Suprapubic skin (tissue), 4 donors: ENCODE data around the gene RAMAC. TPM values are rescaled to one million over a fixed set of nuclear protein-coding genes. Genes with fewer than 3 reads are reported as not detected.
"Not testable (repeated sequence)": the region's sequence is repeated elsewhere in the genome, so short reads cannot be mapped to it uniquely, and the experiment has no call there.

ENCODE experiments used
- DNase-seq, 2 donors: peaks; one replicate each; pipeline ENCODE4 v3.0.0-alpha.2; 2019; ENCODE audit warnings: low spot score in 2 of 2
- H3K27ac ChIP-seq: fragments of 200-600 bp; sonication (generic); one replicate; pipeline ENCODE4 v1.5.1; 2019
- H3K27me3 ChIP-seq: fragments of 200-600 bp; sonication (generic); one replicate; pipeline ENCODE4 v1.5.1; 2019
- H3K36me3 ChIP-seq: fragments of 200-600 bp; sonication (generic); one replicate; pipeline ENCODE4 v1.5.1; 2019
- H3K4me1 ChIP-seq: fragments of 200-600 bp; sonication (generic); one replicate; pipeline ENCODE4 v1.5.1; 2019
- H3K4me3 ChIP-seq: fragments of 200-600 bp; sonication (generic); one replicate; pipeline ENCODE4 v1.5.1; 2019; ENCODE audit warnings: mild to moderate bottlenecking
- H3K9me3 ChIP-seq: fragments of 200-600 bp; sonication (generic); one replicate; pipeline ENCODE4 v1.5.1; 2019
- CTCF ChIP-seq, 2 donors: fragments of 200-600 bp in 1 of 2; fragments of 450-650 bp in 1 of 2; sonication (generic) in 1 of 2; IDR thresholded peaks; one replicate each; pipeline ENCODE4 v1.5.1; 2016 to 2019; ENCODE audit warnings: antibody characterized with exemption in 2 of 2, mild to moderate bottlenecking in 1 of 2, moderate library complexity in 1 of 2
- EP300 ChIP-seq: sonication (generic); formaldehyde crosslinking; IDR thresholded peaks from one replicate; pipeline ENCODE4 v1.6.1; 2017; ENCODE audit warnings: antibody characterized with exemption
- POLR2A ChIP-seq, 2 donors: fragments of 450-650 bp; IDR thresholded peaks; one replicate each; pipeline ENCODE4 v1.6.1; 2017; ENCODE audit warnings: antibody characterized with exemption in 2 of 2, mild to moderate bottlenecking in 2 of 2, moderate library complexity in 2 of 2
- POLR2AphosphoS5 ChIP-seq, 3 donors: sonication (generic); formaldehyde crosslinking; IDR thresholded peaks; one replicate each; pipeline ENCODE4 v1.6.1; 2017; ENCODE audit warnings: antibody characterized with exemption in 3 of 3
- WGBS: methylation state at CpG from one replicate; pipeline ENCODE4 v1.1.5; 2018; 5-methylcytosine and 5-hydroxymethylcytosine counted together
- total RNA-seq, 4 donors: library from RNA; depleted of rRNA; stranded (reverse); fragments of >200 nt; gene quantifications; one replicate each; pipeline ENCODE4 v1.1.0, GENCODE V29; 2016

RAMAC gene
- total RNA-seq, 4 donors from 2014 or later, result 15.9 to 37.0 (median 22.1) TPM

- Histone ChIP-seq H3K9me3 (no peaks in the 10 kb centered on the region), H3K4me1 (peaks cover 21% of the 10 kb centered on the region), H3K27me3 (no peaks in the 10 kb centered on the region), H3K4me3 (no peak overlapping the region), H3K36me3 (peaks cover 40% of the 10 kb centered on the region), H3K27ac (no peak overlapping the region)
- 87% methylated on average over 5 of the region's 5 CpGs for WGBS
- DNase-seq, result no peak
- no peak for TF ChIP-seq POLR2AphosphoS5 (IDR thresholded peaks at IDR 0.05)
These were observed 30.9 kb downstream of the RAMAC start for GRCh38 chr15:83016906-83017305.

GRCh38 chr15:83018436-83018835 lies 32.4 kb downstream of the RAMAC start:
- TF ChIP-seq POLR2AphosphoS5 (IDR thresholded peaks at IDR 0.05) (no peak), EP300 (no peak), CTCF (IDR thresholded peaks at IDR 0.05) (no peak), POLR2A (IDR thresholded peaks at IDR 0.05) (no peak)
- peaks cover 40% of the 10 kb centered on the region for H3K36me3 ChIP-seq
- DNase-seq, result no peak
- 79% methylated on average over 2 of the region's 2 CpGs for WGBS
- no peaks in the 10 kb centered on the region for H3K9me3 ChIP-seq
- no peak overlapping the region for H3K27ac ChIP-seq
- H3K4me1 ChIP-seq, result peaks cover 9% of the 10 kb centered on the region
- no peaks in the 10 kb centered on the region for H3K27me3 ChIP-seq
- no peak overlapping the region for H3K4me3 ChIP-seq

- H3K4me3 ChIP-seq, result no peak overlapping the region
- H3K27ac ChIP-seq, result no peak overlapping the region
- no peak for DNase-seq
- H3K9me3 ChIP-seq, result no peaks in the 10 kb centered on the region
- peaks cover 23% of the 10 kb centered on the region for H3K36me3 ChIP-seq
- no peaks in the 10 kb centered on the region for H3K4me1 ChIP-seq
- no peaks in the 10 kb centered on the region for H3K27me3 ChIP-seq
- TF ChIP-seq CTCF (IDR thresholded peaks at IDR 0.05) (no peak), POLR2AphosphoS5 (IDR thresholded peaks at IDR 0.05) (no peak), POLR2A (IDR thresholded peaks at IDR 0.05) (no peak), EP300 (no peak)
- WGBS, result 89% methylated on average over 8 of the region's 8 CpGs
These were observed 44.0 kb downstream of the RAMAC start for GRCh38 chr15:83030021-83030420.

- H3K4me3 ChIP-seq, H3K27me3 ChIP-seq, H3K27ac ChIP-seq, H3K4me1 ChIP-seq, DNase-seq, H3K9me3 ChIP-seq: not testable (repeated sequence)
- H3K36me3 ChIP-seq, result peaks cover 24% of the 10 kb centered on the region
- WGBS, result 97% methylated on average over 6 of the region's 6 CpGs
These were observed 45.2 kb downstream of the RAMAC start for GRCh38 chr15:83031234-83031633.

- DNase-seq, result no peak
- H3K4me1 ChIP-seq, result no peaks in the 10 kb centered on the region
- no peaks in the 10 kb centered on the region for H3K9me3 ChIP-seq
- TF ChIP-seq CTCF (IDR thresholded peaks at IDR 0.05) (no peak), EP300 (no peak), POLR2A (IDR thresholded peaks at IDR 0.05) (no peak)
- 92% methylated on average over 6 of the region's 6 CpGs for WGBS
- peaks cover 31% of the 10 kb centered on the region for H3K36me3 ChIP-seq
- H3K27me3 ChIP-seq, result no peaks in the 10 kb centered on the region
- no peak overlapping the region for H3K4me3 ChIP-seq
- H3K27ac ChIP-seq, result no peak overlapping the region
These were observed 50.2 kb downstream of the RAMAC start for GRCh38 chr15:83036253-83036652.

- Histone ChIP-seq H3K27ac (no peak overlapping the region), H3K4me1 (no peaks in the 10 kb centered on the region), H3K36me3 (peaks cover 42% of the 10 kb centered on the region), H3K9me3 (no peaks in the 10 kb centered on the region), H3K27me3 (no peaks in the 10 kb centered on the region), H3K4me3 (no peak overlapping the region)
- TF ChIP-seq POLR2AphosphoS5 (IDR thresholded peaks at IDR 0.05), result no peak
- DNase-seq, result no peak
- WGBS, result 25% methylated on average over 1 of the region's 1 CpG
These were observed 53.2 kb downstream of the RAMAC start for GRCh38 chr15:83039206-83039605.

Other genes with a start within 250 kb of the RAMAC start
- under 1 TPM in 1 of 4 donors, not detected in 3; 0.40 TPM for gene FSD2, start 180.1 kb upstream of the RAMAC start, total RNA-seq
- gene WHAMM, start 176.6 kb upstream of the RAMAC start, total RNA-seq, result 10 to 100 TPM in 3 of 4 donors, 1 to 10 TPM in 1; 8.1 to 15.9 (median 10.4) TPM
- gene HOMER2, start 33.5 kb upstream of the RAMAC start, total RNA-seq, result 100 to 1,000 TPM in 2 of 4 donors, 10 to 100 TPM in 2; 81.4 to 120 (median 99.2) TPM
- gene C15orf40, start 25.4 kb downstream of the RAMAC start, total RNA-seq, result 10 to 100 TPM; 18.7 to 37.2 (median 22.9) TPM
- 10 to 100 TPM; 43.9 to 54.3 (median 50.0) TPM for gene BTBD1, start 81.0 kb downstream of the RAMAC start, total RNA-seq
- 1 to 10 TPM; 1.6 to 2.7 (median 2.3) TPM for gene TM6SF1, start 121.4 kb downstream of the RAMAC start, total RNA-seq
- gene HDGFL3, start 221.6 kb downstream of the RAMAC start, total RNA-seq, result 10 to 100 TPM in 1 of 4 donors, 1 to 10 TPM in 3; 3.7 to 11.3 (median 6.0) TPM